Body of pancreas (tissue), 4 donors: ENCODE data around the gene SBF2.

Source experiments
- POLR2A ChIP-seq, 3 donors: fragments of 450-650 bp; IDR thresholded peaks; one replicate each; pipeline ENCODE4 v1.6.1; 2016; ENCODE audit warnings: antibody characterized with exemption in 3 of 3, mild to moderate bottlenecking in 2 of 3
- TF ChIP-seq, protein P1 (sequence below), 7 experiments: fragments of 450-650 bp in 4 of 7; fragments of 200-600 bp in 3 of 7; sonication (generic) in 3 of 7; IDR thresholded peaks; one replicate each; pipeline ENCODE4 v1.5.1; 2016 to 2019; ENCODE audit warnings: antibody characterized with exemption in 7 of 7

DNA sequence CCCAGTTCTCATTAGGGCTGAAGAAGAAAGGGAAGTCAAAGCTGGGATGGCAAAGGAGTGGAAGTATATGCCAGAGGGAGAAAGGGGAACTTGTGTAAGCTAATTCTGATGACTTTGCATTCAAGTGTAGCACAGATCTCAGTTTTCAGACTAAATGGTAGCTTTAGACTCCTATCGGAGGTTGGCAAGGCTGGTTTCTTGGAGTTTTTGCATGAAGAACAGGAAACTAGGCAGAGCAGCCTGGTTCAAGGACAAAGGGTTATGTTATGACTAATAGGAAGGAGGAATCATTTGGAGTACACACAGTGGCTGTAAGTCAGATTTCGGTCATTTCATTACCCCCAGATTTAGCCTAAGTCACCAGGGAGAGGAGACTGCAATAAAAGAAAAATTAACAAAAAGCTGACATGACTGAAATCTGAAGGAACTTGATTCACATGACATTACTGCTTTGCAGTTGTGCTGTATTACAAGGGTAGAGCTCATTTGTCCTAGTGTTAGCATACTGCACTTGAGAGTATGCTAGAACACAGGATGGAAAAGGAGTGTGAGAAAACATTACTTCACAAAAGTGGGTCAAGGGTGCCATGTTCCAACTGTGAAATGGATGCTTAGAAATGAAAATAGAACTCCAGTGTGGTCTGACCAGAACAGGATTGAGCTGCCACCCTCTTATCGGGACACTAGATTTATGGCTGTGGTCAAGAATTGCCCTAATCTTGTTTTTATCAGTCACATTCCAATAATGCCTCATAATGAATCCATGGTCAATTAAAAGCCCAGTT lies 34.5 kb upstream of the SBF2 start:
- TF ChIP-seq, protein P1, sequence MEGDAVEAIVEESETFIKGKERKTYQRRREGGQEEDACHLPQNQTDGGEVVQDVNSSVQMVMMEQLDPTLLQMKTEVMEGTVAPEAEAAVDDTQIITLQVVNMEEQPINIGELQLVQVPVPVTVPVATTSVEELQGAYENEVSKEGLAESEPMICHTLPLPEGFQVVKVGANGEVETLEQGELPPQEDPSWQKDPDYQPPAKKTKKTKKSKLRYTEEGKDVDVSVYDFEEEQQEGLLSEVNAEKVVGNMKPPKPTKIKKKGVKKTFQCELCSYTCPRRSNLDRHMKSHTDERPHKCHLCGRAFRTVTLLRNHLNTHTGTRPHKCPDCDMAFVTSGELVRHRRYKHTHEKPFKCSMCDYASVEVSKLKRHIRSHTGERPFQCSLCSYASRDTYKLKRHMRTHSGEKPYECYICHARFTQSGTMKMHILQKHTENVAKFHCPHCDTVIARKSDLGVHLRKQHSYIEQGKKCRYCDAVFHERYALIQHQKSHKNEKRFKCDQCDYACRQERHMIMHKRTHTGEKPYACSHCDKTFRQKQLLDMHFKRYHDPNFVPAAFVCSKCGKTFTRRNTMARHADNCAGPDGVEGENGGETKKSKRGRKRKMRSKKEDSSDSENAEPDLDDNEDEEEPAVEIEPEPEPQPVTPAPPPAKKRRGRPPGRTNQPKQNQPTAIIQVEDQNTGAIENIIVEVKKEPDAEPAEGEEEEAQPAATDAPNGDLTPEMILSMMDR (IDR thresholded peaks at IDR 0.05): no peak
- TF ChIP-seq POLR2A (IDR thresholded peaks at IDR 0.05): no peak
